UCSD-AML1 (cell line): ENCODE results near the gene SLC30A7.
"Not testable (repeated sequence)": the region's sequence is repeated elsewhere in the genome, so short reads cannot be mapped to it uniquely, and the experiment has no call there.

Source experiments
- DNase-seq: peaks from one replicate; lab custom pipeline; 2025; ENCODE audit not compliant: unreplicated experiment; lab: John Stamatoyannopoulos, UW

The SLC30A7 gene

GRCh38 chr1:100936194-100936967, 40.5 kb downstream of the SLC30A7 start:
- DNase-seq: no peak

- no peak for DNase-seq
Measured at GRCh38 chr1:100941098-100941527, 45.2 kb downstream of the SLC30A7 start.

- no peak for DNase-seq
Measured at GRCh38 chr1:100941580-100942216, 45.8 kb downstream of the SLC30A7 start.

- DNase-seq: no peak
Measured at GRCh38 chr1:100942304-100943046, 46.6 kb downstream of the SLC30A7 start.

GRCh38 chr1:100943533-100943932, 47.6 kb downstream of the SLC30A7 start:
- DNase-seq: no peak

GRCh38 chr1:100946064-100946463, 50.2 kb downstream of the SLC30A7 start:
- not testable (repeated sequence) for DNase-seq

GRCh38 chr1:100947816-100948215, 51.9 kb downstream of the SLC30A7 start:
- DNase-seq: not testable (repeated sequence)

- DNase-seq: not testable (repeated sequence)
Measured at GRCh38 chr1:100948721-100949405, 53.0 kb downstream of the SLC30A7 start.

- not testable (repeated sequence) for DNase-seq
Measured at GRCh38 chr1:100949515-100950158, 53.7 kb downstream of the SLC30A7 start.

- DNase-seq: no peak
Measured at GRCh38 chr1:100950337-100950736, 54.4 kb downstream of the SLC30A7 start.

GRCh38 chr1:100950781-100951180, 54.9 kb downstream of the SLC30A7 start:
- DNase-seq: no peak

- DNase-seq: no peak
Measured at GRCh38 chr1:100952104-100952745, 56.3 kb downstream of the SLC30A7 start.

- DNase-seq: not testable (repeated sequence)
Measured at GRCh38 chr1:100952970-100953369, 57.1 kb downstream of the SLC30A7 start.

- no peak for DNase-seq
Measured at GRCh38 chr1:100953960-100954730, 58.3 kb downstream of the SLC30A7 start.

- DNase-seq: no peak
Measured at GRCh38 chr1:100955322-100955721, 59.4 kb downstream of the SLC30A7 start.

- no peak for DNase-seq
Measured at GRCh38 chr1:100959502-100960060, 63.7 kb downstream of the SLC30A7 start.

GRCh38 chr1:100960098-100960497, 64.2 kb downstream of the SLC30A7 start:
- DNase-seq: no peak

GRCh38 chr1:100968621-100969020, 72.7 kb downstream of the SLC30A7 start:
- no peak for DNase-seq

GRCh38 chr1:100969327-100969726, 73.4 kb downstream of the SLC30A7 start:
- DNase-seq: no peak
